Peyer's patch (tissue), 4 donors: ENCODE measurements around the gene CCN6. TPM values are rescaled to one million over a fixed set of nuclear protein-coding genes. Genes with fewer than 3 reads are reported as not detected.

Experiments
- DNase-seq, 3 donors: peaks; one replicate each; pipeline ENCODE4 v3.0.0-alpha.2; 2017 to 2019
- H3K27ac ChIP-seq, 4 donors: fragments of 200-600 bp; sonication (generic); one replicate each; pipeline ENCODE4 v1.5.1; 2016 to 2019
- H3K27me3 ChIP-seq, 2 donors: fragments of 200-600 bp; sonication (generic); one replicate each; pipeline ENCODE4 v1.5.1; 2019
- H3K36me3 ChIP-seq, 3 donors: fragments of 200-600 bp; sonication (generic); one replicate each; pipeline ENCODE4 v1.5.1; 2016 to 2019
- H3K4me1 ChIP-seq, 4 donors: fragments of 200-600 bp; sonication (generic); one replicate each; pipeline ENCODE4 v1.5.1; 2016 to 2019
- H3K4me3 ChIP-seq, 4 donors: fragments of 200-600 bp; sonication (generic); 1 replicate in 3 of 4; 2 replicates in 1 of 4; pipeline ENCODE4 v1.5.1; 2016 to 2019; ENCODE audit warnings: mild to moderate bottlenecking in 1 of 4
- H3K9me3 ChIP-seq, 4 donors: fragments of 200-600 bp; sonication (generic); one replicate each; pipeline ENCODE4 v1.5.1; 2016 to 2019; ENCODE audit warnings: mild to moderate bottlenecking in 1 of 4
- CTCF ChIP-seq, 6 experiments: fragments of 450-650 bp in 4 of 6; fragments of 200-600 bp in 2 of 6; sonication (generic) in 1 of 6; IDR thresholded peaks; one replicate each; pipeline ENCODE4 v1.5.1; 2017 to 2019; ENCODE audit warnings: antibody characterized with exemption in 6 of 6, mild to moderate bottlenecking in 3 of 6, moderate library complexity in 1 of 6
- POLR2A ChIP-seq, 2 donors: fragments of 450-650 bp; IDR thresholded peaks; one replicate each; pipeline ENCODE4 v1.5.1; 2017; ENCODE audit warnings: antibody characterized with exemption in 2 of 2, mild to moderate bottlenecking in 2 of 2, moderate library complexity in 2 of 2
- total RNA-seq, 4 donors: library from RNA; depleted of rRNA; stranded (reverse); fragments of >200 nt; gene quantifications; one replicate each; pipeline ENCODE4 v1.1.0, GENCODE V29; 2016

CCN6 gene
- total RNA-seq, 4 donors from 2014 or later = not detected

- no peak for DNase-seq
- no peak overlapping the region for H3K27ac ChIP-seq
- no peaks in the 10 kb centered on the region for H3K9me3 ChIP-seq
- H3K27me3 ChIP-seq = no peaks in the 10 kb centered on the region
- no peaks in the 10 kb centered on the region for H3K4me1 ChIP-seq
- H3K36me3 ChIP-seq = no peaks in the 10 kb centered on the region
- H3K4me3 ChIP-seq = no peak overlapping the region
- no peak for TF ChIP-seq CTCF (IDR thresholded peaks at IDR 0.05)
- no peak for TF ChIP-seq POLR2A (IDR thresholded peaks at IDR 0.05)
Observed at GRCh38 chr6:112054555-112055190, 769 bp downstream of the CCN6 start.

- Histone ChIP-seq H3K27me3 (no peaks in the 10 kb centered on the region), H3K4me1 (no peaks in the 10 kb centered on the region), H3K4me3 (no peak overlapping the region), H3K36me3 (no peaks in the 10 kb centered on the region), H3K27ac (no peak overlapping the region), H3K9me3 (no peaks in the 10 kb centered on the region)
- no peak for DNase-seq
- no peak for TF ChIP-seq CTCF (IDR thresholded peaks at IDR 0.05)
- TF ChIP-seq POLR2A (IDR thresholded peaks at IDR 0.05) = no peak
Observed at GRCh38 chr6:112058243-112059032, 4.5 kb downstream of the CCN6 start.

GRCh38 chr6:112061605-112062004 is 7.7 kb downstream of the CCN6 start:
- Histone ChIP-seq H3K36me3 (no peaks in the 10 kb centered on the region), H3K27me3 (no peaks in the 10 kb centered on the region), H3K4me1 (no peaks in the 10 kb centered on the region), H3K9me3 (no peaks in the 10 kb centered on the region), H3K27ac (no peak overlapping the region), H3K4me3 (no peak overlapping the region)
- DNase-seq = no peak
- TF ChIP-seq CTCF (IDR thresholded peaks at IDR 0.05) (no peak), POLR2A (IDR thresholded peaks at IDR 0.05) (no peak)

- Histone ChIP-seq H3K4me1 (no peaks in the 10 kb centered on the region), H3K9me3 (no peaks in the 10 kb centered on the region), H3K27ac (no peak overlapping the region), H3K36me3 (no peaks in the 10 kb centered on the region), H3K27me3 (no peaks in the 10 kb centered on the region), H3K4me3 (no peak overlapping the region)
- no peak for DNase-seq
- TF ChIP-seq POLR2A (IDR thresholded peaks at IDR 0.05) = no peak
- TF ChIP-seq CTCF (IDR thresholded peaks at IDR 0.05) = no peak
Observed at GRCh38 chr6:112062966-112063365, 9.1 kb downstream of the CCN6 start.

- H3K9me3 ChIP-seq = no peaks in the 10 kb centered on the region
- no peak for TF ChIP-seq POLR2A (IDR thresholded peaks at IDR 0.05)
- no peak for TF ChIP-seq CTCF (IDR thresholded peaks at IDR 0.05)
- no peaks in the 10 kb centered on the region for H3K27me3 ChIP-seq
- H3K36me3 ChIP-seq = peaks cover 0 to under 1% (median 0%) of the 10 kb centered on the region in 3 donors
- H3K4me3 ChIP-seq = no peak overlapping the region
- H3K27ac ChIP-seq = no peak overlapping the region
- H3K4me1 ChIP-seq = no peaks in the 10 kb centered on the region
- DNase-seq = no peak
Observed at GRCh38 chr6:112065426-112065986, 11.6 kb downstream of the CCN6 start.
